GM19328 (cell line): Measurements from ENCODE around the gene PPARA.
"Not testable (repeated sequence)": the region's sequence is repeated elsewhere in the genome, so short reads cannot be mapped to it uniquely, and the experiment has no call there.

Experiments used
- ATAC-seq: cut with Tn5 transposase; IDR thresholded peaks from one replicate; pipeline ENCODE4 v1.9.1; 2021; ENCODE audit warnings: mild to moderate bottlenecking, moderate library complexity; ENCODE audit not compliant: unreplicated experiment

Gene PPARA

DNA sequence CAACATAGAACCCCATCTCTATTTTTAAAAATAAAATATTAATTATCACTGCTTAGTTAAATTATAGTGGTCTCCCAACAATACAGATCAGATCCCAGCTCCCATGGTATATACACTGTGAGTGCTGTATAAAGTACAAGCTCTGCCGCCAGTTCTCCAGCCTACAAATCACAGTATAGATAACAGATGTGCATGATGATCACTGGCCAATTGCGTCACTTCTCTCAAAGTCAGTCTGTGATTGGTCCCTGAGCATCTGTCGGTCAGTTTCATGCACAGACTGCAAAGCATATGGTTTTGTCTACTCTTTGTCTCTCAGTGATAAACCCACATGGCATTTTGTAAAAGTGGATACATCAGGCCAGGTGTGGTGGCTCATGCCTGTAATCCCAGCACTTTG is 15.7 kb downstream of the PPARA start:
- no peak for ATAC-seq

DNA sequence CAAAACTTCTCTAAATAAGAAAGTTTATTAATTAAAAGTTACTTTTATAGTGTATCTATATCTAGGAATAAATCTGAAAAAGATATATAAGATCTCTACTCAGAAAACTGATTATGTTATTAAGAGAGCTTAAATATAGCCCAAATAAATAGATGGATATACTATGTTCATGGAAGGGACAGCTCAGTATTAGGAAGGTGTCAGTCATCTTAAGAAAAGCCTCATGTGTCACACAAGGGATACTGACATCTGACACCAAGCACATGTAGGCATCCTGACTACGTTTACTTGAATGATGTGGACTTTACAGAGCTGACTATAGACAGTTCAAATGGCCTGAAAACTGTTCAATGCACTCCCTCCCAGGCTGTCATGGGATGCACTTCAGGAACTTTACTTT is 19.3 kb downstream of the PPARA start:
- no peak for ATAC-seq

DNA sequence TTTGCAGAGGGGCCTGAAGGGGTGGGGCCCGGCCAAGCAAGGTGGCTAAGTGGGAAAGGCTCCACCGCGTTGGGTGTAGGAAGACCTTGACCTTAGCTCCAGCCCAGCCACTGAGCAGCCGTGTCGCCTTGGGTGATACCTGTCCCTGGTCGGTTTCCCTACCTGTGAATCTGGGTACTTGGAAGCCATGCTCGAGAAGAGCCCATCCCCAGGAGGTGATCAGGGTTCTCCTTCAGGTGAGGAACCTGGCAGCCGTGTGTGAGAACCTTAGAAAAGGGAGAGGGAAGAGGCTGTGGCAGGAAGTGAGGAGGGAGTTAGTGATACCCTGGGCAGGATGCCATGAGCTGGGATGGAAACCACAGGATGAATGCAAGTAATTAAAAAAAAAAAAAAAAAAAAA is 21.6 kb downstream of the PPARA start:
- ATAC-seq, result no peak

- ATAC-seq, result no peak
Observed at GRCh38 chr22:46172522-46173110, 22.3 kb downstream of the PPARA start.

DNA sequence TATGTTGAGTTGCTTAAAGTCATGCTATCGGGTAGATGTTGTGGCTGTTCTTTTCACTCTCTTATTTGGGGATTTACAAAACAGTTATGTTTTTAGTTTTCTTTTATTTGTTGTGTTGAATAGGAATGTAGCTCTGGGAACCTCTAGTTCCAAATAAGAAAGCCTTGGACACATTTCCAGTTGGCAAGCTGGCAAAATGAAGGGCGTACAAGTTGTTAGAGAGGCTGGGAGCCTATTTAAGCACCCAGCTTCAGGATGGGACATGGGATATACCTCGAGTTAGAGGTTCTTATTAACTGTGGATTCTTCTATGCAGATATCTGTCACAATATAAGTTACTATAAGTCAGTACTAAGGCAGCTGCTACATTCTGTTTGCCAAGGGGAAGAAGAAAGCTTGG is 22.8 kb downstream of the PPARA start:
- no peak for ATAC-seq

DNA sequence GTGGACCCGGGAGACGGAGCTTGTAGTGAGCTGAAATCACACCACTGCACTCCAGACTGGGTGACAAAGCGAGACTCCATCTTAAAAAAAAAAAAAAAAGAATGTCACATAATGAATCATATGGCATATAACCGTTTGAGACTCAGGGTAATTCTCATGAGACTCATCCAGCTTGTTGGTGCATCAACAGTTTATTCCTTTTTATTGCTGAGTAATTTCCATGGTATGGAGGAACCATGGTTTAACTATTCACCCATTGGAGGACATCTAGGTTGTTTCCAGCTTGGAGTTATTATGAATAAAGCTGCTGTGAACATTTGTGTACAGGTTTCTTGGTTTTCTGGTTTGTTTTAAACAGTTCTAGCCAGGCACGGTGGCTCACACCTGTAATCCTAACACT is 25.3 kb downstream of the PPARA start:
- ATAC-seq, result no peak

DNA sequence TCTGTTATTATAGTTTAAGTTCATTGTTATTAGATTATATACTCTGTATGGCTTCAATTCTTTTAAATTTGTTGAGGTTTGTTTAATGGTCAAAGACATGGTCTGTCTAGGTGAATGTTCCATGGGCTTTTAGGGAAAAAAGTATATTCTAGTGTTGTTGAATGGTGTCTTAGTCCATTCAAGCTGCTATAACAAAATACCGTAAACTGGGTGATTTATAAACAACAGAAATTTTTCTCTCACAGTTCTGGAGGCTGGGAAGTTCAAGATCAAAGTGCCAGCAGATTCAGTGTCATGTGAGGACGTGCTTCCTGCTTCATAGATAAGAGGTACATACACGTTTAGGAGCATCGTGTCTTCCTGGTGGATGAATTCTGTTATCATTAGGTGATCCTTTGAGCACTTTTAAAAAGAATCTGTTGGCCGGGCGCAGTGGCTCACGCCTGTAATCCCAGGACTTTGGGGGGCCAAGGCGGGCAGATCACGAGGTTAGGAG is 26.2 kb downstream of the PPARA start:
- no peak for ATAC-seq

DNA sequence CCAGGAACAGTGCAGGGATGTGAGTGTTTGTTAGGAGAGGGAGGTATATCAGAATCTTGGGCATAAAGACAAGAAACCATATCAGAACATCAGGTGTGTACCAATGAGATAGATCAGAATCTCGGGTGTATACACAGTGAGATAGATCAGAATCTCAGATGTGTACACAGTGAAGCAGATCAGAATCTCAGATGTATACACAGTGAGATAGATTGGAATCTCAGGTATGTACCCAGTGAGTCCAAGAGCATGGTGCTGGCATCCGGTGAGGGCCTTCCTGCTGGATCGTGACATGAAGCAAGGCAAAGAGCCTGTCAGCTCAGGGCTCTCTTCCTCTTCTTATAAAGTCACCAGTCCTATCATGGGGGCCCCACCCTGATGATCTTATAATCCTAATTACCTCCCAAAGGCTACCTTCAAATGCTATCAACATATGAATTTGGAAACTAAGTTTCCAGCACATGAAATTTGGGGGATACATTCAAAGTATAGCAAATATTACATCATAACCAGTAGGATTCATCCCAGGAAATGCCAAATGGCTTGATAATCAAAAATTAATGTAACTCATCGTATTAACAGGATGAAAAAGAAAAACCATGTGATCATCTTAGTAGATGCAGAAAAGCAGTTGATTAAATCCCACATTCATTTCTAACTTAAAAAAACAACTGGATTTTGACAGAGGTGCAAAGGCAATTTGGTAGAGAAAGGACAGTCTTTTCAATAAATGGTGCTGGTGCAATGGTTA is 28.6 kb downstream of the PPARA start:
- no peak for ATAC-seq

DNA sequence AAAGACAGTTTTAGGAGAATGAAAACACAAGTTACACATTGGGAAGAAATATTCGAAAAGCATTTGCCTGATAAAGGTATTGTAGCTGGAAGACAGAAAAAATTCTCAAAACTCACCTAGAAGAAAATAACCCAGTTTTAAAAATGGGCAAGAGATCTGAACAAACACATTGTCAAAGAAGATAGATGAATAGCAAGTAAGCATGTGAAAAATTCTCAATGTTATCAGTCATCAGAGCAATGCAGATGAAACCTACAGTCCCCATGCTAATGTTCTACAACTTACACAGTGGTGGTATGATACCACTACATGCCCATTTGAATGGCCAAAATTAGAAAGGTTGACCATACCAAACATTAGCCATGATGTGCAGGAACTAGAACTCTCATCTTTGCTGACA is 29.4 kb downstream of the PPARA start:
- ATAC-seq, result no peak

- no peak for ATAC-seq
Observed at GRCh38 chr22:46180370-46181137, 30.2 kb downstream of the PPARA start.

- no peak for ATAC-seq
Observed at GRCh38 chr22:46183733-46184132, 33.4 kb downstream of the PPARA start.

DNA sequence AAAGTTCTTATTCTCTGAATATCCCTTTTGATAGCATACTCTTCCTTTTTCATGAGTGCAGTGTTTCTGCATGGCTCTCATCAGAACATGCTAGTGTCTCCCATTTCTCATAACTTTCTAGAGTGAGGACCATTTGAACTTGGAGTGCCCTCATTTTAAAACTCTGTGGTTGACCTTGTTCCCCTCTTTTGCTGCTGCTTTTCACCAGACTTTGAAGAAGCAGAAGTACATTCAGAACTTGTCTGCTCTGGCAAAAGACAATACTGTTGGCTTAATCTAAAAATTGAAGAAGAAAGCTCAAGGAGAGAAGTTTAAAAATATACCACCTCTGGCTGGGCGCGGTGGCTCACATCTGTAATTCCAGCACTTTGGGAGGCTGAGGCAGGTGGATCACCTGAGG is 35.0 kb downstream of the PPARA start:
- no peak for ATAC-seq

DNA sequence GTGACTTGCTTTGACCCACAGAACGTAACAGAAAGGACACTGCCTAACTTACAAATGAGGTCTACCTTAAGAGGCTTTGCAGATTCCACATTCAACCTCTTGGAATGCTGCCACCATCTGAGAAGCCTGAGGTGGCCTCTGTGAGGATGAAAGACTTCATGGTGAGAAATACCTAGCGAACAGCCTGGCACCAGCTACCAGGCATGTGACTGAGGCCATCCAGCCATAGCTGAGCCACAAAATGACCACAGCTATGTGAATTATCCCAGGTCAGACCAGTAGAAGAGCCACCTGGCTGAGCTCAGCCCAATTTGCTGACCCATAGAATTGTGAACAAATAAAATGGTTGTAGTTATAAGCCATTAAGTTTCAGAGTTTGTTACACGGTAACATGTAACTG is 37.5 kb downstream of the PPARA start:
- ATAC-seq, result no peak

DNA sequence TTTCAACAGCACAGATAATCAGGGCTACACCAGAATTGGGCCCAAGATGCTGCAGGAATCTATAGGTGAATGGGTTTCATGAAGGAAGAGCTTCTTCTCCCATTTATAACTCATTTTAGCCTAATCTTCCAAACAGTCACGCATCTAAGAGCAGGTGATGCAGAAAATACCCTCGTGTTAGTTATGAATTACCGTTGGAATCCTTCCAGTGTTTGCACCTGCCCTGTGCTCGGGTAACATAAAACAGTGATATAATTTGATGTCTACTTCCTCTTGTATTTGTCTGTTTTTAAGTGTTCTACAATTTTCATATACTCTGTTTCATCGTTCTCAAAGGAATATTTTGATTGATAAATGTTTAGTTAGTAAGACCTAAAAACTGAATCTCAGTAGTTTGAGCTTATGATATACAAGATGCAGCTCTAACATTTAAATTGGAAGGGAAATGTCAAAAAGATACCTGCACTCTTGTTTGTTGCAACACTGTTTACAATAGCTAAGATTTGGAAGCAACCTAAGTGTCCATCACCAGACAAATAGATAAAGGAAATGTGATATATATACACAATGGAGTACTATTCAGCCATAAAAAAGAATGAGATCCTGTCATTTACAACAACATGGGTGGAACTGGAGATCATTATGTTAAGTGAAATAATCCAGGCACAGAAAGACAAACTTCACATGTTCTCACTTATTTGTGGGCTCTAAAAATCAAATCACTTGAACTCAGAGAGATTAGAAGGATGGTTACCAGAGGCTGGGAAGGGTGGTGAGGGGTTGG is 42.1 kb downstream of the PPARA start:
- ATAC-seq, result no peak

GRCh38 chr22:46193898-46194310 is 43.6 kb downstream of the PPARA start:
- ATAC-seq, result no peak

GRCh38 chr22:46195487-46196165 is 45.3 kb downstream of the PPARA start:
- ATAC-seq, result no peak

DNA sequence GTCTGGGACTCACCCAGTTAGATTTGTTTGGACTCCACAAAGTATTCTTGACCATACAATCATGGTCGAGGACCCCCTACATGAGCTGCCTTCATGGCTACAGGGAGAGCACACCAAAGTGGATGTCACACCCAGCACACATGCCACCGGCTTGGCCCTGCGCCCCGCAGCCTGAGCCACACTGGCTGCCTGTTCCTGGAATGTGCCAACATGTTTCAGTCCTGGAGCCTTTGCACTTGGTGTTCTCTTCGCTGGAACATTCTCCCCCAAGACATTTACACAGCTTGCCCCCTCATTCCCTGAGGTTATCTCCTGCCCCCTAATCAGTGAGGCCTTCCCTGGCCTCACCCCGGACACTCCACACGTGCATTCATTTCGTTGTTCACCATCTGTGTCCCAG is 46.0 kb downstream of the PPARA start:
- no peak for ATAC-seq

- ATAC-seq, result no peak
Observed at GRCh38 chr22:46198274-46198673, 47.9 kb downstream of the PPARA start.

DNA sequence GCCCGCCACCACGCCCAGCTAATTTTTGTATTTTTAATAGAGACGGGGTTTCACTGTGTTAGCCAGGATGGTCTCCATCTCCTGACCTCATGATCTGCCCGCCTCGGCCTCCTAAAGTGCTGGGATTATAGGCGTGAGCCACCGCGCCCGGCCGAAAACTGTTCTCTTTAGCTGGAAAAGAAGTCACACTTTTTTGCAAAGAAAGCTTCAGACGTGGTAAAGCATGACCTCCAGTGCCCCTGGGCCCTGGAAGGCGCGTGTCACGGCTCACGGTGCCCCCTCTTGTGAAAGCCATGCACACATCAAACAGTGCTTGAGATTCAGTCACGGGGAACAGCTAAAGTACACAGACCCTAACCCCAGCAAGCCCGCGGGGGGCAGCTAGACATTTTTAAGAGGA is 48.5 kb downstream of the PPARA start:
- ATAC-seq, result not testable (repeated sequence)

DNA sequence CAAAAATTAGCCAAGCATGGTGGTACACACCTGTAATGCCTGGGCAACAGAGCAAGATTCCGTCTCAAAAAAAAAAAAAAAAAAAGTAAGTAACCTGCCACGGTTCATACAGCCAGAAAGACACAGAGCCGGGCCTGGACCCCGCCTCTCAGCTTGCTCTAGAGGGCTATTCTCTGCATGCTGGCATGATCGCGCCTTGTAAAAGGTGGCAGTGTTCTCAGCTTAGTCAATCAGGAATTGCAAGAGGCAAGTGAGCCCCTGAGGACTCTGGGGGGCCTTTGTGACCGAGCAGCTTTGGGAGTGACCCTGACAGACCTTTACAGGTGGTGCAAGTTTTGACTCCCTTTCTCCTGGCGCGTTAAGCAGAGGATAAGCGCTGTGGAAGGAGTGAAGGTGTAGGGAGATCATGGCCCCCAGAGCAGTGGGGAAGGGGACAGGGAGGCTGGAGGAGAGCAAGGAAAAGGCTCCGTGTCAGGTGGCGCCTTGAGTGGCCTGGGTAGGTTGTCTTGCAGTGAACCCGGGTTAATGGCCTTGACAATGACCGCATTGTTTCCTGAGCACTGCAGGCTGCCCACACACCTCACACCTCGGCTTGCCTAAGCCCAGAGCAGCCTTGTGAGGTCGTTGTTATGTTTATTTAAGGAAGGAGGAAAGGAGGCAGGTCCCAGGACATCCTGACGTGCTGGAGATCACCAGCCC is 50.9 kb downstream of the PPARA start:
- ATAC-seq, result no peak
